RPMI8226 (cell line): ENCODE results near the gene PPP1R18.
"Not testable (repeated sequence)": the region's sequence is repeated elsewhere in the genome, so short reads cannot be mapped to it uniquely, and the experiment has no call there.

Source experiments
- DNase-seq: peaks from one replicate; pipeline ENCODE4 v3.0.0-alpha.2; 2015

PPP1R18 gene

DNA sequence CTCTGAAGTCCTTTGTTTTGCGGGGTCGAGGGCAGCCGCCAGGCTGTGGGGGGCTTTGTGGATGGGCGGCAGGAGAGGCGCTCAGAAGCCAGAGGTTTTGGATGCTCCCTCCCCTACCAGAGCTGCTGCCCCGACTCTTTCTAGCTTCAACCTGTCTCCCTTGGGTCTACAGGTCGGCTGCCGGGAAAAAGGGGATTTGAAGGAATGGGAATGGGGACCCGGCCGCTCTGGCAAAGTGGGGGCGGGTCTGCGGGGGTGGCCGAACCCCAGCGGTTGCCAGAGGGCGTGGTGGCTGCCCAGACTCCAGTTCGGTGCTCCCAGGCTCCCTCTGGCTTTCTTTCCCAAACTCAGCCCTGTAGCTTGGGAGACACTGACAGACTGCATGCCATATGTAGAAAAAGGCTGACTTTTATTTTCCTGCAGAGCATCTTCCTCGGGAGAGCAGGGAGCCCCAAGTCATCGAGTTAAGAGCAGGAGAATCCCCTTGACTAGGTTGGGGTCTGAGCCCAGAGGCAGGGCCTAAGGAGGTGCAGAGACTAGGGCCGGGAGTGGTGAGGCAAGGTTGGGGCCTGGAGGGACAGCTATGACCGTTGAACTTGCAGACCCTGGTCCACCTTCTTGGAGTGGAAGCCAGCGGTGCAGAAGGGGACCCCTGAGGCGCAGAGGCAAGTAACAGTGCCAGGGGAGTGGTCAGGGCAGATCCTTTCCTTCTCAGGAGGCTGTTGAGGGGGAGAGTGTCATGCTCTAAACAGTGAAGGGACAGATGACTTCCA, 1.4 kb upstream of the PPP1R18 start:
- no peak for DNase-seq

DNA sequence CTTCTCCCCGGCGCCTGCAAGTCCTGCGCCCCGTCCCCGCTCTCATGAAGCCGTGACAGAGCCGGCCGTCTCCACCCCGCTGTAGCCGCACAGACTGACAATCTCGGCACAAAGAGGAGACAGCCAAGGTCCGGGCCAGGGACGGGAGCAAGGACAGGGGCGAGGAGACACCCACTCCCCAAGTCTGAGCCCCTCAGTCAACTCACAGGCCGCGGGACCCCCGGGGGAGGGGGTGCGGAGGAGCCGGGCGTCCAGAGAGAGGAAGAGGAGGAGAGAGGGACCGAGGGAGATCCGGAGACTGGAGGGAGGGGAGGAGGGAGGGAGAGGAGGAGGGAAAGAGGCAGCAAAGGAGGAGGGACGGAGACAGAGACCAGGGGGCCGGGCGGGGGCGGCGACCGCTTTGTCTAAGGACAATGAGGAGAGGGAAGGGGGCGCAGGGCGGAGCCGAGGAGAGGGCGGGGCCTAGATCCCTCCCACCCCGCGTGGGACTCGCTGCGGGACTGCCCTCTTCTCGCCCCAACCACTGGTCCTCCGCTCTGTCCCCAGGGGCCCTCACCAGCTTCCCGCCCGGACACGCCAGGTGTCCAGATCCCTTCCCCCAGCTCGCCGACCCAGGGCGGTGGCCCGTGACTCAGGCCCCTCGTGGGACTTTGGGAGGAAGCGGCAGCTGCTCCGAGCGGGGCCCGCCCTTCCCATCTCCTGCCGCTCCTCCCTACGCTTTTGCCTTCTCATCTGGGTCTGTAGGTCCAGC, 638 bp upstream of the PPP1R18 start:
- peak; percentile 84 for DNase-seq

DNA sequence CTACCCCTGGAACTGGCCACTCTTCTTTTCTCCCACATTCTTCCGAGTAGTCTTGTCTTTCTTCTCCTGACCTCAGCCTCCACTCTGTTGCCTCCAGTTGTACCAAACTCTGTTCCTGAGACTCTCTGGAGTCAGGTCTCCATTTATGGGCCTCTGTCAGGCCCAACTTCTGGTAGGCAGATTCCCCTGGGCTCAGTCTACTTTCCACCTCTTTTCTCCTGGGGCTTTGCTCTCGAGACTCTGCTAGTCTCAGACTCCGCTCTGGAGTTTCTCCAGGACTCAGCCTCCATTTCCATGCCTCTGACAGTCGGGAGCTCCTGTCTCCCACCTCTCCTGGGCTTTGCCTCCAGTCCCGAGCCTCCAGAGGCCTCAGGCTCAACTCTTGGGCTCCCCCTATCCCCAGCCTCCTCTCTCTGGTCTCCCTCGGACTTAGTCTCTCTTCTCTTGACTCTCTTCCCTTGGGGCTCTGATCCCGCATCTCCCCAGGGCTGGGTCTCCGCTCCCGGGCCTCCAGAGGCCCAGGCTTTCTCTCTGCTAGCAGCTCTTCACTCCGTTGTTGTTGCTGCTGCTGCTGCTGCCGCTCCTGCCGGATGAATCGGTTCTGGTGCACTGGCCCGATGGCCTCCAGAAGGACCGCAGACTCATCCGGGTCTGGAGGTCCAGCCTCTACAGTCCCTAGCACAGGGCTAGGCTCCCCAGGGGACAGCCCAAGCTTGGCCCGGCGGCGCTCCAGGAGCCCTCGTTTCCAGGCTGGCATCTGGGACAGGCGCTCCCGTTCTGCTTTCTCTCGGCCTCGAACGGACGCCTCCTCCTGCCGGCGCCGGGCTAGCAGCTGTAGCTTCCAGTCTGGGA, 1.1 kb downstream of the PPP1R18 start:
- DNase-seq: peak; percentile 60

DNA sequence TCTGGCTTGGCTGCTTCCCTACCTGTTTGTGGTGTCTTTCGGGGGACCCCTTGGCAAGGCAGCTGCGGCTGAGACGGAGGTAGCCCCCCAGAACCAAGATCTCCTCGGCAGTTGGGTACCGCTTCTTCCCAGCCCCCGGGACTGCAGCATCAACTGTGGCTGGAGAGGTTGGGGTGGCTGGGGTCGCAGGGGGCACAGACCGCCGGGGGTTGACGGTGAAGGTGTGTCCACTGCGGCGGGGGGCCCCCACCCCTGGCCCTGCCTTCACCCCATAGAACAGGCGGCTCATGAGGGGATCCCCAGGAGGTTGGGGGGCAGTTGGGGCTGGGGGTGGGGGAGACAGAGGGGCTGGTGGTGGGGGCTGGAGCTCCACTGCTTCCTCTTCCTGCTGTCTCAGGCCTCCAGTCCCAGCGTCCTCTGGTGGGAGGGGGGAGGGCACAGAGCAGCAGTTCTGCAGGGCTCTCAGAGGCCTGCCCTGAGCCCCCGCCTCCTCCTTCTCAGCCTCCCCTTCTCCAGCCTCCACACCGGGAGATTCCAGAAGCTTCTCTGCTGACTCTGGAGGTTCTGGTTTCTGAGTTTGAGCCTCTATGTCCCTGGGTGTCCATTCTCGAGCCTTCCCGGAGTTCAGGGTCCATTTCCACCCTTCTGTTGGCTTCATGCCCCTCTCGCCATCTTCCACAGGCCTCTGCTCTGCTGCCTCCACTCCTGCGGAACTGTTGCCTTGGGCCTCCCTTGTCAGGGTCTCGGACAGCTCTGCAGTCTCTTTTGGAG, 1.9 kb downstream of the PPP1R18 start:
- DNase-seq: peak; percentile 77

DNA sequence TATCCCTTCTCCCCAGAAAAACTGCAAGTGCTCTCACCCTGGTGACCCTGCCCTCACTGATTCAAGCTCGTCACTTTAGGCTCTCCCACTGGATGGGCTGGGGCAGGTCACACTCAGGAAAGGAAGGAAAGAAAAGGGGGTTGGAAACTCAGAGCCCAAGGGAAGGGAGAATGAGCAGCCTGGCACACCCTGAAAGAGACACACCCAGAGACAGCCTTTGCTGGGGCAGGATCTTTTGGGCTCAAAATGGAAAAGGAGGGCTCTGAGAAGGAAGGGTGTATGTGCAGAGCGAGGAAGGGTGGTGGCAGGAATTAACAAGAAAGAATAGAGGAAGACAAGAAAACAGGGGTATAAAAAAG, 2.5 kb downstream of the PPP1R18 start:
- DNase-seq: no peak

DNA sequence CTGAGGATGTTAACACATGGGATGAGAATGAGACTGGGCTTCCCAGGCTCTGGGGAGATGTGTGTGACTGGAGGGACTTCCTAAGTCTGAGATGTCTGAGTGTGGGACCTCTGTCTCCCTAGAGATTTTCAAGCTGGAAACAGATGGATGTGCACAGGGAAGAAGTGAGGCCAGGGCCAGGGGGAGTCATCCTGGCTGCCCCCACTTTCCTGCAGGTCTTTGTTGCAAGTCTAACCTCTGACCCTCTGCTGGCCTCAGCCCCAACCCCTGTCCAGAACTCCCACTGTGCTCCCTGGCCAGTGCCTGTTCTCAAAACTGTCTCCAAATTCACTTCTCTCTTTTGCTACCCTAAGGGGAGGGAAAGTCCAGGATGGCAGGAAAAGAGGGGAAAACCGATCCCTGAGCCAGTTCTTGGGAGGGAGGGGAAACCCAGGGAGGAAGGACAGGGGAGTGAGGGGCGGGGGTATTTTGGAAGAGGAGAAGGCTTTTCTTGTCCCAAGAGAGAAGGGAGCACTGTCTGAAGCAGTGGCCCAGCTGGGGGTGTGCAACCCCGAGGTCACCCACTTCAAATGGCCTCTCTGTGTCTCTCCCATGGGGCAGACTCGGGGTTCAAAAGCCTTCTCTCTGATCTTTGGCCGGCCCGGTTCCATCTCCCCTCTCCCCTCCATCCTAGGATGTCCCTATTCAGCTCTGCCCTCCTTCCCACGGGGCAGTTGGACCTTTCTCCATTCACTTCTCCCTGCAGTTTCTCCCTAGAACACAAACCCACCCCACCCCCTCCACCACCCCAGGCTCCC, 3.1 kb downstream of the PPP1R18 start:
- DNase-seq: no peak

DNA sequence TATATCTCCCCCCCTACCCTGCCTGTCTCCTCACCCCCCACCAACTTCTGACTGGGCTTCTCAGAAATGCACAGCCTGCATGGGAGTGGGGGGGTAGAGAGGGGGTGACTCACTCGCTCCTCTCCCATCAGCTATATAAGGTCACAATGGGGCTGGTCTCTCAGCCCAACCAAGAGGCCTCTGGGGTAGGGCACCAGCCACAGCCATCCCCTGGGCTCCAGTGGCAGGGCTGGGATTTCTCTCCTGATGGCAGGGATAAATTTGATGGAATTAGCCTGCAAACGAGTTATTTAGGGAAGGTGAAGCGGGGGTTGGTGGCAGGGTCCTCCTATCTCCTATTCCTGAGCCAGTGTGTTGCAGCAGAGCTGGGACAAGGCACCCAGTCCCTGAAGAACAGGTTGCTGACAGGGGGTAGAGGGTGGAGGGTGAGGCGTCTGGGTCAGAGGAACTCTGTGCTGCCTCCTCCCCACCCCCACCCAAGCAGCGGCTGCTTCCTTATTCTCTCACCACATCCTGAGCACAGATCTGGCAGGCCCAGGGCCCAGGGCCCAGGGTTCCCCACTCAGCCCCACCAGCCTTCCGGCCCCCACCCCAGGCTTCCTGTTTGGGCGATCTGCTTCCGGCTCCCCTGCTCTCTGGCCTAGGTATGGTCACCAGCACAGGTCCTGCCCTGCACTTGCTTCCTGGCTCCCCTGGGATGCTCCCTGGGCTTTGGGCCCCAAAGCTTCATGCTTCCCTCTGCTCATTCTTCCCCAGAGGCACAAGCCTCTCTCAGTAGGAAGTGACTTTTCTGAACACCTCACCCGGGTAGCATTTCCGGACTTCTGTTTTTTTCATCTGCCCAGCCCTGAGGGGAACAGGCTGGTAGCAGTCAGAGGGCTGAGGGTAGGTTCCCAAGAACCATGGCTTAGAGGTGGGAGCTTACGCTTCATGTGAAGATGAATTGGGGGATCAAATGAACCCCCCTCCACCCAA, 4.0 kb downstream of the PPP1R18 start:
- peak; percentile 96 for DNase-seq

DNA sequence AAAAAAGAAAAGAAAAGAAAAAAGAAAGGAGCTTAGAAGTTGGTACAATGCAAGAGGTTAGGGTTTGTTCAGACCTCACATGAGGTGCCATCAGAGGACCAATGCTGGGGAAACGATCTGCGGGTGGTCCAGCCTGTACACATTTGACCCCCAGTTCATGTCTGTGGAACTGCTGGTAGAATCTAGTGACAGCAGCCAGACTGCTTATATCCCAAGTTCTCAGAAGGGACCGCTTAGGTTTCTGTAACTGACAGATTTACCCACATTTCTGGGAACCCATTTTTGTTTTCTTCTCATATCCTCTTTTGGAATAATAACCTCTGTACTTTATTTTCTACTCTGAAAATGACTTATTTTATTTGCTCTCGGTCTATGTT, 4.7 kb downstream of the PPP1R18 start:
- DNase-seq: no peak

DNA sequence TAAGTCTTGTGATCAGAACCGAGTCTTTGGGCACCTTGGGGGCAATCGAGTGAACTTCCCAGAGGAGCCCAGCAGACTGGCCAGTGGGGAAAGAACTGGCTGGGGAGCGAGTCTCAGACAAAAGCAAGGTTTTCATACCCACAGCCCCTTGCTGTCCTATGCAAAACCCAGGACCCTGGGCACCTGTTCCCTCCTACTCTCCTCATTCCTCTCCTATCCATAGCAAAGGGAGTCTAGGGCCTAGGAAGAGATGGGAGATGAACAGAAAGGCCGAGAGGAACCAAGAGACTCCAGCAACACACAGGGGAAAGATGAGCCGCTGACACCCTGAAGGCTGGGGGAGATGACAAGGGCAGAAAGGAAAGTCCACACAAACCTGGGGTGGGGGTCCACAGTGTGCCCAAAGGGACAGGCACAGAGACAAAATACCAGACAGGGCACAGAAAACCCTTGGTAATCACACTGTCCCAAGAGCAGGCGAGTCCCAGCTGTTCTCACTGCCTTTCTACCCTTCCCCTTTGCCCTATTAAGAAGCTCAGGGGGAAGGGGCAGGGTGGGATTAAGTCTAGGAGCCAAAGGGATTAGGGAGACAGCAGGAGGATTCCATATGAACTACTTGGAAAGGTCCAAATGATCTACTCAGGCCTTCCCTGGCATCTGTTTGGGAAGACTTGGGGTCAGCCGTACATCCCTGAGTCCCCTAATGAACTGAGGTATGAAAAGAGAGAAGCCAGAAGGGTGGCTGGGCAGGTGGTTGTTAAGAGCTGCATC, 6.5 kb downstream of the PPP1R18 start:
- DNase-seq: no peak

DNA sequence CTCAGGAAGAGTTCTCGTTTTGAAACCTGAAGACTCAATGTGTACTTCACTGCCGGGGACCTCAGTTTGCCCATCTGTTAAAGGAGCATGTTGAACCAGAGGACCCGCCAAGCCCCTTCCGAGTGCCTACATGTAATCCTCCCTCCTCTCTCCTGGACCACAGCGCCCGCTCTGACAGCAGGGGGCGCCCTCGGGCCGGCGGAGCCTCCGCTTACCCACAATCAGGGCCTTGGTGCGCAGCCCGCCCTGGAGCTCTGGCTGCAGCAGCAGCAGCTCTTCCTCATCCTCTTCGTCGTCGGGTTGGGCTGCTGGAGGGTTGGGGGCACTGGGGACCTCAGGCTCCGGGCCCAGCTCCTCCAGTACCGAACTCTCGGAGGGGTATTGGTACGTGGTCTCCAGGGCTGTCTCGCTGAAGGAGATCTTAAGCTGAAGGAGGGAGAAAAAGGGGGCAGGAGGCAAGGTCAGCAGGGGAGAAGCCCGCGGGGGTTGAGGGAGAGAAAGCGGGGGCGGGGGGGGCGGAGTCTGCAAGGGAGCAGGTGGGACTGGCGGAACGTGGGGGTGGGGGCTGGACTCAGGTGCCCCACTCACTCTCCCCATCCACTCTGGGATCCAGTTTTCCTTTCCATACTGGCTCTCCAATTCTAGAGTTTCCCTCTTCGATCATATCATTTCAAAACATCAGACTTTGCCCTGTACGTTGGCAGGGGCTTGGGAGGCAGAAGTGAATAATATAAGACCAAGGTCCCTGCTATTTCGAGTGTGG, 7.3 kb downstream of the PPP1R18 start:
- peak; percentile 85 for DNase-seq

DNA sequence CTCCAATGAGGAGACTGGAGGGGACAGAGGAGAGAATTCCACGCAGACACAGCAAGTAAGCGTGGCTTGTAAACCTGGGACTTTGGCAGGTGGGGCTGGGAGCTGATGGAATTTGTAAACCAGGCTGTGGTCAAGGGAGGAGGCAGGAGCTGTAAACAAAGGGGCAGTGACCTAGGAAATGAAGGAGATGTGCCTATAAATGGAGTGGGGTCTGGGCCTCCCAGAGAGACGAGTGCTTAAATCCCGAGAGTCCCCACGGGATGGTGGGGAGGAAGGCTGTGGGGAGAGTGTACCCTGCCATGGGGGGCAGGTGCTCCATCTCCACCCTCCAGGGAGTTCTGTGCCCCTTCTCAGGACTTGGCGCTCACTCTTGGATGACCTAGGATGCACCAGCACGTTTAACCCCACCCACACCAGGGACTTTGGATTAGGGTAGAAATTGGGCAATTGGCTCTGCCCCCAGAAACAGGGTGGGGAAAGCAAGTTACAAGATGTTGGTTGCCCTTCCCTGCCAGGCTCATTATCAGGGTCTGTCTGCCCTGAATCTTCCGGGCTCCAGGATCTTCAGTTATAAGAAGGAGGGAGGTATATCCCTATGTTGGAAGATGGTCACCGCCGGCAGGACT, 9.7 kb downstream of the PPP1R18 start:
- no peak for DNase-seq

DNA sequence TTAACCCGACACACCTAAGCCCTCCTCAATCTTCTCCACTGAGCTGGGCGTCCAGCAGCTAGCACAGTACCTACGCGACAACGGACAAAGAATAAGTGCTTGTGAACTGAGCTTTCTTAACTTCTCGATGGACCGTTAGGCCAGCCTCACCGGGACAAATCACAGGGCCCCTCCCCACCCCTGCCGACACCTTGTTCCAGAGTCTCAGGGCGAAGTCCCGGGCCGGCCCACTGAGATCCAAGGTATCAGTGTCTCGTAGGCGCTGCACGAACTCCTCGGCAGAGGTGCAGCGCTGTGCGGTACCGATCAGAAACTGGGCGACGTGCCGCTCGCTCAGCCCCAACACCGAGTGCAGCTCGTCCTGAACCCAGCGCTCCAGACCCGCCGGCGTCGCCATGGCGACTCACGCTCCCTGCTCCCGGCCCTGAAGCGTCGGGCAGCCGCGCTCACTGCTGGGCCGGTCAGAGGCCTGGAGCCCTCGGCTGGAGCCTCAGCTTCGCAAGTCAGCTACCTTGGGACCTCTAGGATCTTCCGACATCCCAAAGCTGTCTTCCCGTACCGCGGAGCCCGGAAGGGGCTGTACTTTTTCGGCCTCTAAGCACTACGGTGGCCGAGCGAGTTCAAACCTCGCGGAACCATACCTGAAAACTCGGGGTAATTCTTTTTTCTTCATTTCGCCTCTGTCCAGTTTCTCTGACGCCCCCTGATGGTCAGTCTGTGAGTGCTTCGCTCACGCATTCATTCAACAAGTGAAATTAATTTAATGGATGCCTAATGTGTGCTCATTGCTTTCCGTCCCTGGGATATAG, 13.8 kb downstream of the PPP1R18 start, which contains the start of gene DHX16:
Gene DHX16 (minus strand): TSS at position 562 of the 809 bp plus-strand sequence. CDS start 165 bp downstream, at position 397.
- peak; percentile 99 for DNase-seq

DNA sequence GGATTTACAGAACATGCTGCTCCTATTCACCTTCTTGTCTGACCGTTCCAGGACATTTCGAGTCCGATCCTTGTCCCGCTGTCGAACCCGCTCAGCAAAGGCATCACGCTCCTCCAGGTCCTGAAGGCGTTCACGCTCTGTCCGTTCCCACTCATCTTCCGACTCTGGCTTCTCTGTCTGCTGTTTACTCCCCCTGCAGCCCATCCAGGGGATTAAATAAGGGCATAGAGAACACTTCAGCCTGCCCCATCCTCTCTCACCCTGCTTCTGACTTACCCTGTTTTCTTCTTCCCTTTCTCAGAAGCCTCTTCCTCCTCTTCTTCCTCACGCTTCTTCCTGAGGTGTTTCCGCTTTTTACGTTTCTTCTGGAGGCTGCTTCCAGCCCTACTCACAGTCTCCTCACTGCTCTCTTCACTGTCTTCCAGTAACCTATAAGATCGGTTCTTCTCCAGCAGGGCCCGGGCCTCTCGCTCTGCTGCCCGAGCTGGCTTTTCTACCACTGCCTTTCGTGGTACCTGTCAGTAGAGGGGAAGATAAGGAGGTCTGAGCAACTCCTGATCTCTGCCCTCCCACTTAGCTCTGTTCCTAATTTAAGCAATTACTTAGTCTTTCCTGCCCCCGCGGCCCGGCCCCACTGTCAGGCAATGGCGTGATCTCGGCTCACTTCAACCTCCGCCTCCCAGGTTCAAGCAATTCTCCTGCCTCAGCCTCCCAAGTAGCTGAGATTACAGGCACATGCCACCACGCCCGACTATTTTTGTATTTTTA, 15.5 kb downstream of the PPP1R18 start:
- no peak for DNase-seq

DNA sequence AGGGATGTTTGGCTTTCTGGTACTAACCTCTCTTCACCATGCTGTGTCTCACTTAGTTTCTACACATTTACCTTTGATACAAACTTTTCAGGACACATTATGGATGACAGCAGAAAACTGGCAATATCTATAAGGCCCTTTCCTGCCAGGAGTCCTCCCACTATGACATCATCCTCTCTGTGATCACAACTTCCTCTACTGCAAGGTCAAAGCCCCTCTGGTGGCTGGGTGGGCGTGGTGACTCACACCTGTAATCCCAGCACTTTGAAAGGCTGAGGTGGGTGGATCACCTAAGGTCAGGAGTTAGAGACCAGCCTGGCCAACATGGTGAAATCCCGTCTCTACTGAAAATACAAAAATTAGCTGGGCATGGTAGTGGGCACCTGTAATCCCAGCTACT, 20.1 kb downstream of the PPP1R18 start:
- DNase-seq: not testable (repeated sequence)

DNA sequence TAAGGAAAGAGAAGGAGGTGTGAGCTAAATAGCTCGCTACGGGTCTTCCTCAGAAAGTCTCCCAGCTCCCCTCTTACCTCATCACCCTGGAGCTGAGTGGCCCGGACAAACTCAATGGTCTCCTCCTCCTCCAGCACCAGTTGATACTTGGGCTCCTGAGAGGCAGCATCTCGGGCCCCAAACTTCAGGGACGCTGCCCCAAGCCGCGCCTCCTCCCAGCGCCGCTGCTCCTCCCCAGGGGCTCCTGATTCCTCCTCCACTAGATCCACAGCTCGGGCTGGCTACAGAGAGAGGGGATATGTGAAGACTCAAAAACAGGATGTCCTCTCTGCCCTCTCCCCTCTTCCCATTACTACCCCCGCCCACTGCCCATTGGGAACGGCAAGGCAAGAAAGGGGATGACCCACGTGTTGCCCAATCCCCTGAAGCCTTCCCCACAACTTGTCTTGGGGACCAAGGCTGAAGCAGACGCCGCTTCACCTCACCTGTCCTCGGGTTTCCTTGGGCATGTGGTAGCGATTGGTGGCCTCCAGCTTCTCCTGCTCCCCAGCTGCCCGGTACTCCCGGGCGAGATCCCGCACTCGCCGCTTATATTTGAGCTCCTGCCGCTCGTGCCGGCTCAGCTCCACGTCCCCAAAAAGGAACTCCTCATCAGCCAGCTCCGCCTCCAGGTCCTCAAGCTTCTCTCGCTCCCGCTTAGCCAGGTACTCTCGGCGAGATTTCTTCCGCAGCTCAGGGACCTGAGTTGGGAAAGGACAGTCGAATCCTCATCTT, 21.3 kb downstream of the PPP1R18 start:
- no peak for DNase-seq

DNA sequence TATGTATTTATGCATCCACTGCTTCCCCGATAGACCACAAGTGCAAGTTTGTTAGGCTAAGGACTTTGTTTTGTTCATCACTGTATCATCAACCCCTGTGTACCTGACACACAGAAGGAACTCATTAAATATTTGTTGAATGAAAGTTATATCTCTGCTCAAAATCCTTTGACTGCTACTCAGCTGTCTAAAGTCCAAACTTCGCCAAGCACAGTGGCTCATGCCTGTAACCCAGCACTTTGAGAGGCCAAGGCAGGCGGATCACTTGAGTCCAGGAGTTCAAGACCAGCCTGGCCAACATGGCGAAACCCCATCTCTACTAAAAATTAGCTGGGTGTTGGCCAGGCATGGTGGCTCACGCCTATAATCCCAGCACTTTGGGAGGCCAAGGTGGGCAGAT, 28.5 kb downstream of the PPP1R18 start:
- DNase-seq: not testable (repeated sequence)
